CD14-positive monocyte (primary cell): ENCODE results near the gene HEPH. TPM values are rescaled to one million over a fixed set of nuclear protein-coding genes. Genes with fewer than 3 reads are reported as not detected.
A peak's percentile ranks its signal among the peaks of the same experiment; 100 is the strongest.

ENCODE experiments used
- DNase-seq, 3 donors: peaks; one replicate each; pipeline ENCODE4 v3.0.0-alpha.2; 2011 to 2022
- H2AFZ ChIP-seq: 2 replicates; pipeline ENCODE4 v1.6.0; 2012; ENCODE audit warnings: mild to moderate bottlenecking, low read depth, low read length, inconsistent platforms; ENCODE audit not compliant: insufficient read depth, poor library complexity, severe bottlenecking
- H3K27ac ChIP-seq, 2 donors: 1 replicate in 1 of 2; 2 replicates in 1 of 2; pipeline ENCODE4 v1.5.1; 2012 to 2013; ENCODE audit warnings: low read length in 2 of 2, control low read depth in 1 of 2, inconsistent platforms in 1 of 2, low read depth in 1 of 2, mild to moderate bottlenecking in 1 of 2
- H3K27me3 ChIP-seq, 2 donors: one replicate each; pipeline versions ENCODE4 v1.6.0 to v1.6.1; 2011 to 2013; ENCODE audit warnings: low read length in 2 of 2; ENCODE audit not compliant: control insufficient read depth in 2 of 2, insufficient read depth in 2 of 2
- H3K36me3 ChIP-seq, 2 donors: replicated peaks in 1 of 2; 1 replicate in 1 of 2; 2 replicates in 1 of 2; pipeline versions ENCODE4 v1.5.1 to v1.6.1; 2012 to 2013; ENCODE audit warnings: low read length in 2 of 2, control low read depth in 1 of 2, inconsistent platforms in 1 of 2, mild to moderate bottlenecking in 1 of 2; ENCODE audit not compliant: insufficient read depth in 2 of 2, control insufficient read depth in 1 of 2
- H3K4me1 ChIP-seq, 2 donors: 1 replicate in 1 of 2; 2 replicates in 1 of 2; pipeline versions ENCODE4 v1.5.1 to v1.6.1; 2012 to 2013; ENCODE audit warnings: low read length in 2 of 2, control low read depth in 1 of 2, inconsistent platforms in 1 of 2, mild to moderate bottlenecking in 1 of 2, moderate library complexity in 1 of 2; ENCODE audit not compliant: insufficient read depth in 2 of 2, control insufficient read depth in 1 of 2
- H3K4me2 ChIP-seq: replicated peaks from 2 replicates; pipeline ENCODE3; 2012; ENCODE audit warnings: low read length, moderate library complexity, mild to moderate bottlenecking; ENCODE audit not compliant: poor library complexity, severe bottlenecking; ENCODE audit errors: extremely low read depth
- H3K4me3 ChIP-seq, 3 experiments: fragments of 200-600 bp in 1 of 3; sonication (generic) in 1 of 3; replicated peaks in 1 of 3; 1 replicate in 2 of 3; 2 replicates in 1 of 3; pipeline ENCODE4 v1.5.1; 2011 to 2013; ENCODE audit warnings: low read length in 3 of 3, mild to moderate bottlenecking in 3 of 3, control low read depth in 2 of 3, low read depth in 2 of 3, inconsistent platforms in 1 of 3, moderate library complexity in 1 of 3
- H3K79me2 ChIP-seq: 2 replicates; pipeline ENCODE4 v1.6.0; 2012; ENCODE audit warnings: mild to moderate bottlenecking, control low read depth, inconsistent platforms, low read length, moderate library complexity; ENCODE audit not compliant: insufficient read depth
- H3K9ac ChIP-seq: 2 replicates; pipeline ENCODE4 v1.6.0; 2017; ENCODE audit warnings: low read length, mild to moderate bottlenecking; ENCODE audit not compliant: insufficient read depth, poor library complexity, severe bottlenecking
- H3K9me3 ChIP-seq, 2 donors: replicated peaks in 1 of 2; 1 replicate in 1 of 2; 2 replicates in 1 of 2; pipeline versions ENCODE4 v1.5.1 to v1.6.1; 2012 to 2013; ENCODE audit warnings: low read length in 2 of 2, control low read depth in 1 of 2; ENCODE audit not compliant: control insufficient read depth in 1 of 2, insufficient read depth in 1 of 2
- H4K20me1 ChIP-seq: 2 replicates; pipeline ENCODE4 v1.6.0; 2012; ENCODE audit warnings: mild to moderate bottlenecking, low read length, control low read depth, moderate library complexity; ENCODE audit not compliant: insufficient read depth
- H3K27ac Mint-ChIP-seq, 7 donors: one replicate each; pipeline ENCODE4 v1.8.0; 2020; ENCODE audit warnings: mild to moderate bottlenecking in 7 of 7, mixed read lengths in 7 of 7, moderate library complexity in 6 of 7, inconsistent platforms in 2 of 7
- H3K27me3 Mint-ChIP-seq, 3 donors: one replicate each; pipeline ENCODE4 v1.8.0; 2021 to 2022; ENCODE audit warnings: low read depth in 3 of 3, mild to moderate bottlenecking in 3 of 3, mixed read lengths in 3 of 3, moderate library complexity in 3 of 3, inconsistent platforms in 1 of 3
- H3K36me3 Mint-ChIP-seq, 2 donors: one replicate each; pipeline ENCODE4 v1.8.0; 2020; ENCODE audit warnings: mixed read lengths in 2 of 2, inconsistent platforms in 1 of 2, mild to moderate bottlenecking in 1 of 2
- H3K4me1 Mint-ChIP-seq: one replicate; pipeline ENCODE4 v1.8.0; 2020; ENCODE audit warnings: mild to moderate bottlenecking, mixed read lengths
- H3K4me3 Mint-ChIP-seq, 2 donors: one replicate each; pipeline ENCODE4 v1.8.0; 2020; ENCODE audit warnings: mild to moderate bottlenecking in 2 of 2, mixed read lengths in 2 of 2, moderate library complexity in 1 of 2
- H3K9me3 Mint-ChIP-seq, 7 donors: one replicate each; pipeline ENCODE4 v1.8.0; 2020 to 2022; ENCODE audit warnings: mixed read lengths in 7 of 7, mild to moderate bottlenecking in 6 of 7, moderate library complexity in 6 of 7, inconsistent platforms in 2 of 7
- WGBS: methylation state at CpG from one replicate; pipeline ENCODE4 v1.1.5; 2013; ENCODE audit warnings: missing lambda C conversion rate; ENCODE audit not compliant: insufficient coverage; 5-methylcytosine and 5-hydroxymethylcytosine counted together
- intact Hi-C, 2 donors: fragments of 100-400 bp; cut with micrococcal nuclease; formaldehyde crosslinking; loops; one replicate each; pipeline versions ENCODE4 v1.15.0 to v1.15.1; 2023
- polyA plus RNA-seq, 3 donors: library from polyadenylated mRNA; depleted of rRNA in 1 of 3; unstranded in 2 of 3; stranded (reverse) in 1 of 3; fragments of 300-500 nt in 2 of 3; fragments of >200 nt in 1 of 3; fragmentation: Illumina TruSeq in 2 of 3; gene quantifications; 1 replicate in 2 of 3; 2 replicates in 1 of 3; pipeline ENCODE4 v1.2.3, GENCODE V29; 2012 to 2021
- TF ChIP-seq, protein P1 (sequence below): fragments of 200-600 bp; IDR thresholded peaks from one replicate; pipeline ENCODE4 v1.8.0; 2022; ENCODE audit warnings: antibody characterized with exemption, mild to moderate bottlenecking

Gene HEPH
- polyA plus RNA-seq, 3 donors = 0.01 TPM; not detected in 2

DNA sequence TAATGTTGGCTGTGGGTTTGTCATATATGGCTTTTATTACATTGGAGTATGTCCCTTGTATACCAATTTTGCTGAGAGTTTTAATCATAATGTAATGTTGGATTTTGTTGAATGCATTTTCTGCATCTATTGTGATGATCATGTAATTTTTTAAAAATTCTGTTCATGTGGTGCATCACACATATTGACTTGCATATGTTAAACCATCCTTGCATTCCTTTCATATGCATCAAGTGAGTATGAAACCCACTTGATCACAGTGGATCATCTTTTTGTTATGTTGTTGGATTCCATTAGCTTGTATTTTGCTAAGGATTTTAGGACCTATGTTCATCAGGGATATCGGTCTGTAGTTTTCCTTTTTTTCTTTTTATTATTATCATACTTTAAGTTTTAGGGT is 12.1 kb downstream of the HEPH start:
- Histone ChIP-seq H3K4me1 (no peaks in the 10 kb centered on the region), H2AFZ (no peak overlapping the region), H4K20me1 (no peaks in the 10 kb centered on the region), H3K79me2 (no peaks in the 10 kb centered on the region), H3K4me2 (no peak overlapping the region), H3K9me3 (peaks cover 0 to 41% of the 10 kb centered on the region in 2 donors), H3K4me3 (no peak overlapping the region), H3K36me3 (no peaks in the 10 kb centered on the region), H3K9ac (no peak overlapping the region), H3K27me3 (peaks cover 0 to 12% of the 10 kb centered on the region in 2 donors), H3K27ac (no peak overlapping the region)
- intact Hi-C loops = no loop called here
- Mint-ChIP-seq H3K36me3 (no peaks in the 10 kb centered on the region), H3K27me3 (no peaks in the 10 kb centered on the region), H3K27ac (no peak overlapping the region), H3K4me1 (no peaks in the 10 kb centered on the region), H3K9me3 (peaks cover 6 to 40% (median 27%) of the 10 kb centered on the region in 7 donors), H3K4me3 (no peak overlapping the region)
- WGBS = no CpG with 5 or more reads among the region's 1 CpG
- no peak for DNase-seq
- TF ChIP-seq, protein P1, sequence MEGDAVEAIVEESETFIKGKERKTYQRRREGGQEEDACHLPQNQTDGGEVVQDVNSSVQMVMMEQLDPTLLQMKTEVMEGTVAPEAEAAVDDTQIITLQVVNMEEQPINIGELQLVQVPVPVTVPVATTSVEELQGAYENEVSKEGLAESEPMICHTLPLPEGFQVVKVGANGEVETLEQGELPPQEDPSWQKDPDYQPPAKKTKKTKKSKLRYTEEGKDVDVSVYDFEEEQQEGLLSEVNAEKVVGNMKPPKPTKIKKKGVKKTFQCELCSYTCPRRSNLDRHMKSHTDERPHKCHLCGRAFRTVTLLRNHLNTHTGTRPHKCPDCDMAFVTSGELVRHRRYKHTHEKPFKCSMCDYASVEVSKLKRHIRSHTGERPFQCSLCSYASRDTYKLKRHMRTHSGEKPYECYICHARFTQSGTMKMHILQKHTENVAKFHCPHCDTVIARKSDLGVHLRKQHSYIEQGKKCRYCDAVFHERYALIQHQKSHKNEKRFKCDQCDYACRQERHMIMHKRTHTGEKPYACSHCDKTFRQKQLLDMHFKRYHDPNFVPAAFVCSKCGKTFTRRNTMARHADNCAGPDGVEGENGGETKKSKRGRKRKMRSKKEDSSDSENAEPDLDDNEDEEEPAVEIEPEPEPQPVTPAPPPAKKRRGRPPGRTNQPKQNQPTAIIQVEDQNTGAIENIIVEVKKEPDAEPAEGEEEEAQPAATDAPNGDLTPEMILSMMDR = no peak

DNA sequence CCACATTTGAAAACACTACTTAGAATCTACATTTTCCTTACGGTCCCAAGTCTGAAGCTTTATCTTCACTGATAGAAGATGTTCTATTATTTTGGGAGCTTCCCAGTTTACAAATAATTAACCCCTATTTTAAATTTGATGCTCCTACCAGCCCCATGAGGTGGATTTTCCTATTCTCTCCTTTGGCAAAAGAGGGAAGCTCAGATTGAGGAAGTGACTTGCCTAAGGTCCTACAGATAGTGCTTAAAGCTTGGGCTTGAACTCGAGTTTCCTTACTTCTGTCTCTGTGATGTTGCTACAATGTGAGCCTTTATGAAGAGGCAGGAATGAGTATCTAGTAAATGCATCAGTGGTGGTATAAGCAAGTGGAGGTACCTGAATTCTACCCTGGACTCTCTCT is 27.5 kb downstream of the HEPH start:
- TF ChIP-seq, protein P1 = no peak
- H3K36me3 Mint-ChIP-seq = no peaks in the 10 kb centered on the region
- Histone ChIP-seq H3K27me3 (peaks cover 0 to 12% of the 10 kb centered on the region in 2 donors), H3K9me3 (no peaks in the 10 kb centered on the region), H3K27ac (no peak overlapping the region), H3K79me2 (no peaks in the 10 kb centered on the region), H3K4me3 (no peak overlapping the region), H3K4me1 (no peaks in the 10 kb centered on the region), H3K9ac (no peak overlapping the region), H4K20me1 (no peaks in the 10 kb centered on the region), H2AFZ (no peak overlapping the region), H3K36me3 (no peaks in the 10 kb centered on the region), H3K4me2 (no peak overlapping the region)
- WGBS = no CpG with 5 or more reads among the region's 2 CpGs
- H3K9me3 Mint-ChIP-seq = peaks cover 0 to 6% (median 3%) of the 10 kb centered on the region in 7 donors
- H3K4me3 Mint-ChIP-seq = no peak overlapping the region
- peak overlapping the region in 1 of 7 donors; percentile 31 for H3K27ac Mint-ChIP-seq
- H3K4me1 Mint-ChIP-seq = peaks cover 4% of the 10 kb centered on the region
- DNase-seq = peak in 1 of 3 donors; percentile 2
- intact Hi-C loops = no loop called here
- peaks cover 0 to 10% (median 0%) of the 10 kb centered on the region in 3 donors for H3K27me3 Mint-ChIP-seq
